ENCODE results near the gene GUK1.

GRCh38 chr1:228156515-228156881 lies 16.4 kb downstream of the GUK1 start:
- TF ChIP-seq CTCF (IDR thresholded peaks at IDR 0.05; ENCODE audit: low read depth, low read length) (no peak), POLR2A (IDR thresholded peaks at IDR 0.05; ENCODE audit: extremely low read depth, insufficient read length) (no peak)
